AG10803 (cell line): ENCODE measurements around the gene TMCC1.

Source experiments
- DNase-seq: peaks from one replicate; pipeline ENCODE4 v3.0.0; 2010; ENCODE audit warnings: low read depth
- H3K4me3 ChIP-seq: 2 replicates; pipeline ENCODE4 v1.5.1; 2011; ENCODE audit warnings: mild to moderate bottlenecking, low read length, control low read depth
- CTCF ChIP-seq: conservative IDR thresholded peaks from 2 replicates; pipeline ENCODE4 v1.5.1; 2011; ENCODE audit warnings: mild to moderate bottlenecking, low read length, control low read depth, inconsistent platforms

The TMCC1 gene

GRCh38 chr3:129655291-129655700 lies 238.2 kb downstream of the TMCC1 start:
- no peak for DNase-seq
- TF ChIP-seq CTCF, result no peak
- H3K4me3 ChIP-seq, result no peak overlapping the region

GRCh38 chr3:129654131-129654530 lies 239.4 kb downstream of the TMCC1 start:
- peak; percentile 95 for DNase-seq
- no peak overlapping the region for H3K4me3 ChIP-seq
- TF ChIP-seq CTCF, result no peak

GRCh38 chr3:129653019-129653418 lies 240.5 kb downstream of the TMCC1 start:
- TF ChIP-seq CTCF, result no peak
- no peak overlapping the region for H3K4me3 ChIP-seq
- DNase-seq, result no peak

GRCh38 chr3:129651435-129652202 lies 241.9 kb downstream of the TMCC1 start:
- peak; percentile 88 for DNase-seq
- H3K4me3 ChIP-seq, result no peak overlapping the region
- TF ChIP-seq CTCF, result no peak; the same call in 1 of the 2 replicates

GRCh38 chr3:129650256-129650872 lies 243.1 kb downstream of the TMCC1 start:
- DNase-seq, result peak; percentile 89
- H3K4me3 ChIP-seq, result no peak overlapping the region
- TF ChIP-seq CTCF, result peak; percentile 84

- no peak for DNase-seq
- TF ChIP-seq CTCF, result no peak
- H3K4me3 ChIP-seq, result no peak overlapping the region
Observed at GRCh38 chr3:129648391-129648790, 245.1 kb downstream of the TMCC1 start.

- no peak for TF ChIP-seq CTCF
- DNase-seq, result no peak
- no peak overlapping the region for H3K4me3 ChIP-seq
Observed at GRCh38 chr3:129645286-129645685, 248.2 kb downstream of the TMCC1 start.
